ENCODE measurements around the gene EXOC4.

The EXOC4 gene

GRCh38 chr7:133504825-133505224 is 251.9 kb downstream of the EXOC4 start:
- WGBS, 2 experiments (ENCODE audit: insufficient coverage in 2 of 2), result 84 to 90% methylated on average over 2 to 3 of the region's 3 CpGs
- no peaks in the 10 kb centered on the region for H3K4me1 ChIP-seq (ENCODE audit: control insufficient read depth, insufficient read depth, low read length, poor library complexity, severe bottlenecking)
- H3K36me3 ChIP-seq (ENCODE audit: control insufficient read depth, insufficient read depth, low read length), result no peaks in the 10 kb centered on the region
- H3K4me3 ChIP-seq (ENCODE audit: extremely low read depth, insufficient read depth, low read length, poor library complexity, severe bottlenecking), result no peak overlapping the region
- H3K27ac ChIP-seq (ENCODE audit: low read depth, low read length, severe bottlenecking), result no peak overlapping the region
- no peaks in the 10 kb centered on the region for H3K9me3 ChIP-seq (ENCODE audit: control insufficient read depth, low read length)

- Histone ChIP-seq H3K9me3 (ENCODE audit: control insufficient read depth, low read length) (no peaks in the 10 kb centered on the region), H3K27ac (ENCODE audit: low read depth, low read length, severe bottlenecking) (no peak overlapping the region), H3K4me1 (ENCODE audit: control insufficient read depth, insufficient read depth, low read length, poor library complexity, severe bottlenecking) (no peaks in the 10 kb centered on the region), H3K36me3 (ENCODE audit: control insufficient read depth, insufficient read depth, low read length) (no peaks in the 10 kb centered on the region), H3K4me3 (ENCODE audit: extremely low read depth, insufficient read depth, low read length, poor library complexity, severe bottlenecking) (no peak overlapping the region)
- 85% methylated on average over 2 of the region's 5 CpGs; no CpG with 5 or more reads in 1 of the 2 experiments for WGBS, 2 experiments (ENCODE audit: insufficient coverage in 2 of 2)
Observed at GRCh38 chr7:133509822-133510221, 256.9 kb downstream of the EXOC4 start.

- no CpG with 5 or more reads among the region's 4 CpGs for WGBS, 2 experiments (ENCODE audit: insufficient coverage in 2 of 2)
- Histone ChIP-seq H3K4me3 (ENCODE audit: extremely low read depth, insufficient read depth, low read length, poor library complexity, severe bottlenecking) (no peak overlapping the region), H3K27ac (ENCODE audit: low read depth, low read length, severe bottlenecking) (no peak overlapping the region), H3K4me1 (ENCODE audit: control insufficient read depth, insufficient read depth, low read length, poor library complexity, severe bottlenecking) (no peaks in the 10 kb centered on the region), H3K36me3 (ENCODE audit: control insufficient read depth, insufficient read depth, low read length) (no peaks in the 10 kb centered on the region), H3K9me3 (ENCODE audit: control insufficient read depth, low read length) (no peaks in the 10 kb centered on the region)
Observed at GRCh38 chr7:133510326-133511055, 257.6 kb downstream of the EXOC4 start.

- Histone ChIP-seq H3K27ac (ENCODE audit: low read depth, low read length, severe bottlenecking) (no peak overlapping the region), H3K9me3 (ENCODE audit: control insufficient read depth, low read length) (no peaks in the 10 kb centered on the region), H3K4me3 (ENCODE audit: extremely low read depth, insufficient read depth, low read length, poor library complexity, severe bottlenecking) (no peak overlapping the region), H3K36me3 (ENCODE audit: control insufficient read depth, insufficient read depth, low read length) (no peaks in the 10 kb centered on the region), H3K4me1 (ENCODE audit: control insufficient read depth, insufficient read depth, low read length, poor library complexity, severe bottlenecking) (no peaks in the 10 kb centered on the region)
- WGBS, 2 experiments (ENCODE audit: insufficient coverage in 2 of 2), result 83 to 87% methylated on average over 1 to 3 of the region's 3 CpGs
Observed at GRCh38 chr7:133511252-133511651, 258.4 kb downstream of the EXOC4 start.

- Histone ChIP-seq H3K9me3 (ENCODE audit: control insufficient read depth, low read length) (no peaks in the 10 kb centered on the region), H3K36me3 (ENCODE audit: control insufficient read depth, insufficient read depth, low read length) (no peaks in the 10 kb centered on the region), H3K4me1 (ENCODE audit: control insufficient read depth, insufficient read depth, low read length, poor library complexity, severe bottlenecking) (no peaks in the 10 kb centered on the region), H3K27ac (ENCODE audit: low read depth, low read length, severe bottlenecking) (no peak overlapping the region), H3K4me3 (ENCODE audit: extremely low read depth, insufficient read depth, low read length, poor library complexity, severe bottlenecking) (no peak overlapping the region)
- WGBS, 2 experiments (ENCODE audit: insufficient coverage in 2 of 2), result no CpG with 5 or more reads among the region's 5 CpGs
Observed at GRCh38 chr7:133511708-133512107, 258.8 kb downstream of the EXOC4 start.

- Histone ChIP-seq H3K4me3 (ENCODE audit: extremely low read depth, insufficient read depth, low read length, poor library complexity, severe bottlenecking) (no peak overlapping the region), H3K4me1 (ENCODE audit: control insufficient read depth, insufficient read depth, low read length, poor library complexity, severe bottlenecking) (no peaks in the 10 kb centered on the region), H3K9me3 (ENCODE audit: control insufficient read depth, low read length) (no peaks in the 10 kb centered on the region), H3K27ac (ENCODE audit: low read depth, low read length, severe bottlenecking) (no peak overlapping the region), H3K36me3 (ENCODE audit: control insufficient read depth, insufficient read depth, low read length) (no peaks in the 10 kb centered on the region)
- WGBS, 2 experiments (ENCODE audit: insufficient coverage in 2 of 2), result 93 to 100% methylated on average over 6 to 9 of the region's 11 CpGs
Observed at GRCh38 chr7:133512560-133512959, 259.7 kb downstream of the EXOC4 start.

GRCh38 chr7:133513608-133514007 is 260.7 kb downstream of the EXOC4 start:
- no peaks in the 10 kb centered on the region for H3K9me3 ChIP-seq (ENCODE audit: control insufficient read depth, low read length)
- H3K27ac ChIP-seq (ENCODE audit: low read depth, low read length, severe bottlenecking), result no peak overlapping the region
- no peaks in the 10 kb centered on the region for H3K4me1 ChIP-seq (ENCODE audit: control insufficient read depth, insufficient read depth, low read length, poor library complexity, severe bottlenecking)
- H3K36me3 ChIP-seq (ENCODE audit: control insufficient read depth, insufficient read depth, low read length), result no peaks in the 10 kb centered on the region
- H3K4me3 ChIP-seq (ENCODE audit: extremely low read depth, insufficient read depth, low read length, poor library complexity, severe bottlenecking), result no peak overlapping the region
- 100% methylated on average over 1 of the region's 2 CpGs; no CpG with 5 or more reads in 1 of the 2 experiments for WGBS, 2 experiments (ENCODE audit: insufficient coverage in 2 of 2)

- H3K36me3 ChIP-seq (ENCODE audit: control insufficient read depth, insufficient read depth, low read length), result no peaks in the 10 kb centered on the region
- H3K4me1 ChIP-seq (ENCODE audit: control insufficient read depth, insufficient read depth, low read length, poor library complexity, severe bottlenecking), result no peaks in the 10 kb centered on the region
- no peak overlapping the region for H3K4me3 ChIP-seq (ENCODE audit: extremely low read depth, insufficient read depth, low read length, poor library complexity, severe bottlenecking)
- no peak overlapping the region for H3K27ac ChIP-seq (ENCODE audit: low read depth, low read length, severe bottlenecking)
- H3K9me3 ChIP-seq (ENCODE audit: control insufficient read depth, low read length), result no peaks in the 10 kb centered on the region
Observed at GRCh38 chr7:133514551-133514950, 261.7 kb downstream of the EXOC4 start.

- Histone ChIP-seq H3K36me3 (ENCODE audit: control insufficient read depth, insufficient read depth, low read length) (no peaks in the 10 kb centered on the region), H3K4me1 (ENCODE audit: control insufficient read depth, insufficient read depth, low read length, poor library complexity, severe bottlenecking) (no peaks in the 10 kb centered on the region), H3K9me3 (ENCODE audit: control insufficient read depth, low read length) (no peaks in the 10 kb centered on the region), H3K4me3 (ENCODE audit: extremely low read depth, insufficient read depth, low read length, poor library complexity, severe bottlenecking) (no peak overlapping the region), H3K27ac (ENCODE audit: low read depth, low read length, severe bottlenecking) (no peak overlapping the region)
- WGBS, 2 experiments (ENCODE audit: insufficient coverage in 2 of 2), result 86 to 93% methylated on average over 1 to 2 of the region's 4 CpGs
Observed at GRCh38 chr7:133517766-133518165, 264.9 kb downstream of the EXOC4 start.

GRCh38 chr7:133518718-133519117 is 265.8 kb downstream of the EXOC4 start:
- no CpG with 5 or more reads among the region's 2 CpGs for WGBS, 2 experiments (ENCODE audit: insufficient coverage in 2 of 2)
- Histone ChIP-seq H3K4me3 (ENCODE audit: extremely low read depth, insufficient read depth, low read length, poor library complexity, severe bottlenecking) (no peak overlapping the region), H3K9me3 (ENCODE audit: control insufficient read depth, low read length) (no peaks in the 10 kb centered on the region), H3K4me1 (ENCODE audit: control insufficient read depth, insufficient read depth, low read length, poor library complexity, severe bottlenecking) (no peaks in the 10 kb centered on the region), H3K36me3 (ENCODE audit: control insufficient read depth, insufficient read depth, low read length) (no peaks in the 10 kb centered on the region), H3K27ac (ENCODE audit: low read depth, low read length, severe bottlenecking) (no peak overlapping the region)

- Histone ChIP-seq H3K36me3 (ENCODE audit: control insufficient read depth, insufficient read depth, low read length) (no peaks in the 10 kb centered on the region), H3K4me1 (ENCODE audit: control insufficient read depth, insufficient read depth, low read length, poor library complexity, severe bottlenecking) (no peaks in the 10 kb centered on the region), H3K27ac (ENCODE audit: low read depth, low read length, severe bottlenecking) (no peak overlapping the region), H3K9me3 (ENCODE audit: control insufficient read depth, low read length) (no peaks in the 10 kb centered on the region), H3K4me3 (ENCODE audit: extremely low read depth, insufficient read depth, low read length, poor library complexity, severe bottlenecking) (no peak overlapping the region)
- WGBS, 2 experiments (ENCODE audit: insufficient coverage in 2 of 2), result 78 to 80% methylated on average over 1 of the region's 1 CpG
Observed at GRCh38 chr7:133520248-133520647, 267.4 kb downstream of the EXOC4 start.
